Measurements from ENCODE around the gene MAML3.

The MAML3 gene

DNA sequence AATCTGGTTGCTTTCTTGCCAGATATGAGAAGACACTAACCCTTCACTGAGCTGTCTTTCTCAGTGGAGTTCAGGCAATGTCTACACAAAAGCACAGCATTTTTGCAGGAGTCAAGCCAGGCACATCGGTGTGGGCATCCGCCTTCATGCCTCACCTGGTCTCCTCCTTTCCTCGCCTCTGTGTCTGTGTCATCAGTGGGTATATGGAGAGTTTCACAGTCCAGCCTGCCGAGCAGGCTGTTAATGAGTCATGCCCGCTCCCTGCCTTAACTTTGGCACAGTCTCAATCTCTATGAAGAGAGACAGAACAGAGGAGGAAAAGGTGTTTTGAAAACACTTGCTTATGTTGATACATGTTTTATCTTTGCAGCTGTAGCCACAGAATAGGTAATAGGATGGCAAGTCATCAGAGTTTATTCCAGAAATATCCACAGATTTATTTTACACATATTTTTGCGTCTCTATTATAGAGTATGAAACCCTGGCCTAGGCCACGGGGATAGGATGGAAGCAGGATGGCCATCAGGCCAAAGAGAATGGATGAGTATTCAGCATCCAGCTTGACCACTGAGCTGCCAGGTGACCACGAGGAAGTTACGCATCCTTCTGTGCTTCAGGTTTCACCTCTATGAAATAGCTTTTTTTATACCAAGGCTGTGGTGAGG lies 32.8 kb upstream of the MAML3 start:
- no peak overlapping the region for H3K9ac ChIP-seq (ENCODE audit: low read length)
- no peak overlapping the region for H3K27ac ChIP-seq (ENCODE audit: low read depth, low read length, poor library complexity, severe bottlenecking)
- H3K9me3 ChIP-seq (ENCODE audit: low read length) = no peaks in the 10 kb centered on the region
- H3K9me2 ChIP-seq (ENCODE audit: low read depth, low read length) = no peaks in the 10 kb centered on the region
- TF ChIP-seq, protein P1, sequence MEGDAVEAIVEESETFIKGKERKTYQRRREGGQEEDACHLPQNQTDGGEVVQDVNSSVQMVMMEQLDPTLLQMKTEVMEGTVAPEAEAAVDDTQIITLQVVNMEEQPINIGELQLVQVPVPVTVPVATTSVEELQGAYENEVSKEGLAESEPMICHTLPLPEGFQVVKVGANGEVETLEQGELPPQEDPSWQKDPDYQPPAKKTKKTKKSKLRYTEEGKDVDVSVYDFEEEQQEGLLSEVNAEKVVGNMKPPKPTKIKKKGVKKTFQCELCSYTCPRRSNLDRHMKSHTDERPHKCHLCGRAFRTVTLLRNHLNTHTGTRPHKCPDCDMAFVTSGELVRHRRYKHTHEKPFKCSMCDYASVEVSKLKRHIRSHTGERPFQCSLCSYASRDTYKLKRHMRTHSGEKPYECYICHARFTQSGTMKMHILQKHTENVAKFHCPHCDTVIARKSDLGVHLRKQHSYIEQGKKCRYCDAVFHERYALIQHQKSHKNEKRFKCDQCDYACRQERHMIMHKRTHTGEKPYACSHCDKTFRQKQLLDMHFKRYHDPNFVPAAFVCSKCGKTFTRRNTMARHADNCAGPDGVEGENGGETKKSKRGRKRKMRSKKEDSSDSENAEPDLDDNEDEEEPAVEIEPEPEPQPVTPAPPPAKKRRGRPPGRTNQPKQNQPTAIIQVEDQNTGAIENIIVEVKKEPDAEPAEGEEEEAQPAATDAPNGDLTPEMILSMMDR (IDR thresholded peaks at IDR 0.05; ENCODE audit: low read length) = no peak
- TF ChIP-seq EZH2 (IDR thresholded peaks at IDR 0.05; ENCODE audit: borderline replicate concordance, low read length) = no peak
- H3K79me2 ChIP-seq (ENCODE audit: insufficient read depth, low read length) = no peaks in the 10 kb centered on the region
- H4K20me1 ChIP-seq (ENCODE audit: insufficient read depth, low read length) = no peaks in the 10 kb centered on the region
- H3K4me3 ChIP-seq (ENCODE audit: low read depth, low read length, poor library complexity, severe bottlenecking) = no peak overlapping the region
- no peak overlapping the region for H2AFZ ChIP-seq (ENCODE audit: low read length)
- H3K4me1 ChIP-seq (ENCODE audit: insufficient read depth, low read length, severe bottlenecking) = no peaks in the 10 kb centered on the region
- no peaks in the 10 kb centered on the region for H3F3A ChIP-seq (ENCODE audit: insufficient read depth, low read length)
- H3K4me2 ChIP-seq (ENCODE audit: low read length) = no peak overlapping the region
- no peaks in the 10 kb centered on the region for H3K27me3 ChIP-seq (ENCODE audit: insufficient read depth, low read length)
- H3K36me3 ChIP-seq (ENCODE audit: insufficient read depth, low read length) = no peaks in the 10 kb centered on the region

- H3F3A ChIP-seq (ENCODE audit: insufficient read depth, low read length) = no peaks in the 10 kb centered on the region
- no peaks in the 10 kb centered on the region for H3K36me3 ChIP-seq (ENCODE audit: insufficient read depth, low read length)
- no peaks in the 10 kb centered on the region for H4K20me1 ChIP-seq (ENCODE audit: insufficient read depth, low read length)
- no peaks in the 10 kb centered on the region for H3K9me2 ChIP-seq (ENCODE audit: low read depth, low read length)
- no peaks in the 10 kb centered on the region for H3K79me2 ChIP-seq (ENCODE audit: insufficient read depth, low read length)
- H3K4me3 ChIP-seq (ENCODE audit: low read depth, low read length, poor library complexity, severe bottlenecking) = no peak overlapping the region
- no peak overlapping the region for H3K9ac ChIP-seq (ENCODE audit: low read length)
- TF ChIP-seq, protein P1 (IDR thresholded peaks at IDR 0.05; ENCODE audit: low read length) = no peak
- no peak for TF ChIP-seq EZH2 (IDR thresholded peaks at IDR 0.05; ENCODE audit: borderline replicate concordance, low read length)
- no peaks in the 10 kb centered on the region for H3K9me3 ChIP-seq (ENCODE audit: low read length)
- no peaks in the 10 kb centered on the region for H3K4me1 ChIP-seq (ENCODE audit: insufficient read depth, low read length, severe bottlenecking)
- no peak overlapping the region for H3K4me2 ChIP-seq (ENCODE audit: low read length)
- no peaks in the 10 kb centered on the region for H3K27me3 ChIP-seq (ENCODE audit: insufficient read depth, low read length)
- H2AFZ ChIP-seq (ENCODE audit: low read length) = no peak overlapping the region
- no peak overlapping the region for H3K27ac ChIP-seq (ENCODE audit: low read depth, low read length, poor library complexity, severe bottlenecking)
These were observed 32.1 kb upstream of the MAML3 start for GRCh38 chr4:140186082-140186438.

GRCh38 chr4:140185412-140186081 lies 31.6 kb upstream of the MAML3 start:
- Histone ChIP-seq H3K27ac (ENCODE audit: low read depth, low read length, poor library complexity, severe bottlenecking) (no peak overlapping the region), H3K36me3 (ENCODE audit: insufficient read depth, low read length) (no peaks in the 10 kb centered on the region), H3F3A (ENCODE audit: insufficient read depth, low read length) (no peaks in the 10 kb centered on the region), H4K20me1 (ENCODE audit: insufficient read depth, low read length) (no peaks in the 10 kb centered on the region), H3K9ac (ENCODE audit: low read length) (no peak overlapping the region), H3K9me3 (ENCODE audit: low read length) (no peaks in the 10 kb centered on the region), H3K4me2 (ENCODE audit: low read length) (no peak overlapping the region), H3K9me2 (ENCODE audit: low read depth, low read length) (no peaks in the 10 kb centered on the region), H3K27me3 (ENCODE audit: insufficient read depth, low read length) (no peaks in the 10 kb centered on the region), H2AFZ (ENCODE audit: low read length) (no peak overlapping the region), H3K4me3 (ENCODE audit: low read depth, low read length, poor library complexity, severe bottlenecking) (no peak overlapping the region), H3K4me1 (ENCODE audit: insufficient read depth, low read length, severe bottlenecking) (no peaks in the 10 kb centered on the region), H3K79me2 (ENCODE audit: insufficient read depth, low read length) (no peaks in the 10 kb centered on the region)
- no peak for TF ChIP-seq EZH2 (IDR thresholded peaks at IDR 0.05; ENCODE audit: borderline replicate concordance, low read length)
- TF ChIP-seq, protein P1 (IDR thresholded peaks at IDR 0.05; ENCODE audit: low read length) = no peak
